Measurements from ENCODE around the gene EXOC2. TPM values are rescaled to one million over a fixed set of nuclear protein-coding genes. Genes with fewer than 3 reads are reported as not detected.

EXOC2 gene
- total and polyA plus RNA-seq, 2 donors: 12.1 to 22.1 TPM

DNA sequence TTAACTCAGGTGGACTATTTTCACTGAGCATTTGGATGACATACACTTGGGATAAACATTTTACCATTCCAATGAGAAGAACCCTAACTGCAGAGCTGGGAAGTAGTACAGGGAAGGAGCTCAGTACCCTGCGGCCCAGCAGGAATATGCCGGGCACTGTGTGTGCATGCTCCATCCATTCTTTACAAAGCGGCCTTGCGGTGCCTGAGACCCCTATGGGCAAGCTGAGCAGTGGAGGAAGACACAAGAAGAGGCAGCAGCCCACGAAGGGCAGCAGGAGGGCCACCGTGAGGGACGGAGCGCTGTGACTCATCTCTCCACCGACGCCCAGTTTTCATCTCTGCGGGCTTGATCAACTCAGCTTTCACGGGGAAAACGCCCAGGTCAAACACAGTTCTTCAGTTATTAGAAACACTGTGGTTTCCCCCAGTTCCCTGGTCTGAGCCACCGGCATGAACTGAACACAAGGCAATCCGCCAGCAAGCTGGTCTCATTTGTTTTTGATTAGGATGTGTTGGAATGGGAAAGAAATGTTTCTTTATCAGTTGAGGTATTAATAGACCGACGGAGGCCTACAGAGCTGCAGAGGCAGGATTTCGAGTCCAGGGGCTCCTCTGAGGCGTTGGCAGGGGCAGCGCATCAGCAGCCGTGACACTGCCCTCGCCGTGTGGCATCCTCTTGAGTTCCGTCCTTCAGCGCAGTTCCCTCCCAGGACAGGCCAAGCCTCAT is 256.5 kb downstream of the EXOC2 start:
- DNase-seq (ENCODE audit: low read depth in 6 of 9, low spot score in 9 of 9): no peak
- Histone ChIP-seq H3K27me3 (ENCODE audit: control insufficient read depth in 2 of 2, insufficient read depth in 1 of 2, low read length in 1 of 2) (peaks cover 0 to 2% of the 10 kb centered on the region in 2 donors), H3K27ac (ENCODE audit: low read depth in 1 of 2, low read length in 1 of 2) (no peak overlapping the region), H3K4me1 (ENCODE audit: control insufficient read depth in 2 of 2, insufficient read depth in 2 of 2, low read length in 2 of 2) (peaks cover 2 to 18% of the 10 kb centered on the region in 2 donors), H3K9me3 (ENCODE audit: control insufficient read depth in 2 of 2, insufficient read depth in 1 of 2, low read length in 1 of 2) (no peaks in the 10 kb centered on the region), H3K36me3 (ENCODE audit: control insufficient read depth in 2 of 2, insufficient read depth in 2 of 2, low read length in 1 of 2) (no peaks in the 10 kb centered on the region), H3K4me3 (ENCODE audit: low read length in 2 of 2) (no peak overlapping the region)
- 97% methylated on average over 25 of the region's 25 CpGs for WGBS

DNA sequence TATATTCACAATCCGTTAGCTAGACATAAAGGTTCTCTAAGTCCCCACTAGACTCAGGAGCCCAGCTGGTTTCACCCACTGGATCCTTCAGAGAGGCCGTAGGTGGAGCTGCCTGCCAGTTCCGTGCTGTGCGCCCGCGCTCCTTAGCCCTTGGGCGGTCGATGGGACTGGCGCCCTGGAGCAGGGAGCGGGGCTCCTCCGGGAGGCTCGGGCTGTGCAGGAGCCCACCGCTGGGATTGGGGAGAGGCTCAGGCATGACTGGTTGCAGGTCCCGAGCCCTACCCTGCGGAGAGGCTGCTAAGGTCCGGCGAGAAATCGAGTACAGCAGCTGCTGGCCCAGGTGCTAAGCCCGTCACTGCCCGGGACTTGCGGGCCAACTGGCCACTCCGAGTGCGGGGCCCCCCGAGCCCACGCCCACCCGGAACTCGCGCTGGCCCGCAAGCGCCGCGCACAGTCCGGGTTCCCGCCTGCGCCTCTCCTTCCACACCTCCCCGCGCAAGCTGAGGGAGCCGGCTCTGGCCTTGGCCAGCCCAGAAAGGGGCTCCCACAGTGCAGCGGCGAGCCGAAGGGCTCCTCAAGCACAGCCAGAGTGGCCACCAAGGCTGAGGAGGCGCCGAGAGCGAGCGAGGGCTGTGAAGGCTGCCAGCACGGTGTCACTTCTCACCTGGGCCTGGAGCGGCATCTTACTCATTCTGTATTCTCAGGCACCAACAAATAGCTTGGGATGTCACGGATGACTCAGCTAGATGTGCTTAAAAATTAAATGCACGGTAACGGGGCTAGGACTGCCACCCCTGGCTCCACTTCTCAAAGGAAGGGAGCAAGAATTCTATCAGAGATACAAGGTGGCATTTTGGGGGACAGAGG is 257.3 kb downstream of the EXOC2 start:
- Histone ChIP-seq H3K9me3 (ENCODE audit: control insufficient read depth in 2 of 2, insufficient read depth in 1 of 2, low read length in 1 of 2) (no peaks in the 10 kb centered on the region), H3K27me3 (ENCODE audit: control insufficient read depth in 2 of 2, insufficient read depth in 1 of 2, low read length in 1 of 2) (peaks cover 0 to 2% of the 10 kb centered on the region in 2 donors), H3K4me3 (ENCODE audit: low read length in 2 of 2) (no peak overlapping the region), H3K36me3 (ENCODE audit: control insufficient read depth in 2 of 2, insufficient read depth in 2 of 2, low read length in 1 of 2) (no peaks in the 10 kb centered on the region), H3K27ac (ENCODE audit: low read depth in 1 of 2, low read length in 1 of 2) (no peak overlapping the region), H3K4me1 (ENCODE audit: control insufficient read depth in 2 of 2, insufficient read depth in 2 of 2, low read length in 2 of 2) (peaks cover 2 to 18% of the 10 kb centered on the region in 2 donors)
- DNase-seq (ENCODE audit: low read depth in 6 of 9, low spot score in 9 of 9): no peak
- WGBS: 97% methylated on average over 50 of the region's 50 CpGs

Other genes starting within 250 kb of the EXOC2 start
- 0.19 TPM for gene HUS1B, start 36.0 kb downstream of the EXOC2 start, total RNA-seq
- gene HUS1B, start 36.0 kb downstream of the EXOC2 start, polyA plus RNA-seq: 0.37 TPM

All from thymus (tissue), 11 donors.